ENCODE data around the gene TFDP1. TPM values are rescaled to one million over a fixed set of nuclear protein-coding genes. Genes with fewer than 3 reads are reported as not detected.

TFDP1 gene
- total RNA-seq, 2 donors from 2014 or later: 74.8 to 76.1 TPM

- no peak overlapping the region for H3K4me3 Mint-ChIP-seq
- H3K27me3 Mint-ChIP-seq (ENCODE audit: insufficient read depth): no peaks in the 10 kb centered on the region
- Histone ChIP-seq H3K36me3 (ENCODE audit: control insufficient read depth, insufficient read depth, low read length) (peaks cover 29% of the 10 kb centered on the region), H3K27me3 (ENCODE audit: control insufficient read depth, insufficient read depth, low read length, poor library complexity, severe bottlenecking) (no peaks in the 10 kb centered on the region), H3K4me3 (ENCODE audit: low read length) (no peak overlapping the region), H3K4me1 (ENCODE audit: control insufficient read depth, insufficient read depth, low read length) (no peaks in the 10 kb centered on the region), H3K27ac (ENCODE audit: low read depth, low read length) (peak overlapping the region; percentile 70), H3K9me3 (ENCODE audit: control insufficient read depth, low read length) (no peaks in the 10 kb centered on the region), H3K9ac (ENCODE audit: extremely low read depth, low read length, poor library complexity, severe bottlenecking) (no peak overlapping the region)
- H3K4me1 Mint-ChIP-seq: peaks cover 5% of the 10 kb centered on the region
- 88 to 97% methylated on average over 4 of the region's 5 CpGs for WGBS, 2 experiments (ENCODE audit: insufficient coverage in 1 of 2, insufficient read length in 1 of 2)
- H3K36me3 Mint-ChIP-seq (ENCODE audit: low read depth): peaks cover 39% of the 10 kb centered on the region
- no peak for DNase-seq
- peak overlapping the region; percentile 61 for H3K27ac Mint-ChIP-seq
- no peaks in the 10 kb centered on the region for H3K9me3 Mint-ChIP-seq
- TF ChIP-seq CTCF (conservative IDR thresholded peaks at IDR 0.05): no peak
Observed at GRCh38 chr13:113545455-113545930, 39.1 kb upstream of the TFDP1 start.

- no peaks in the 10 kb centered on the region for H3K27me3 Mint-ChIP-seq (ENCODE audit: insufficient read depth)
- Histone ChIP-seq H3K27me3 (ENCODE audit: control insufficient read depth, insufficient read depth, low read length, poor library complexity, severe bottlenecking) (no peaks in the 10 kb centered on the region), H3K4me3 (ENCODE audit: low read length) (no peak overlapping the region), H3K9me3 (ENCODE audit: control insufficient read depth, low read length) (no peaks in the 10 kb centered on the region), H3K36me3 (ENCODE audit: control insufficient read depth, insufficient read depth, low read length) (peaks cover 33% of the 10 kb centered on the region), H3K27ac (ENCODE audit: low read depth, low read length) (peak overlapping the region; percentile 70), H3K9ac (ENCODE audit: extremely low read depth, low read length, poor library complexity, severe bottlenecking) (no peak overlapping the region), H3K4me1 (ENCODE audit: control insufficient read depth, insufficient read depth, low read length) (no peaks in the 10 kb centered on the region)
- DNase-seq: no peak
- no peak overlapping the region for H3K4me3 Mint-ChIP-seq
- 90 to 95% methylated on average over 13 to 22 of the region's 22 CpGs for WGBS, 2 experiments (ENCODE audit: insufficient coverage in 1 of 2, insufficient read length in 1 of 2)
- peak overlapping the region; percentile 80 for H3K27ac Mint-ChIP-seq
- H3K9me3 Mint-ChIP-seq: no peaks in the 10 kb centered on the region
- peaks cover 5% of the 10 kb centered on the region for H3K4me1 Mint-ChIP-seq
- TF ChIP-seq CTCF (conservative IDR thresholded peaks at IDR 0.05): no peak
- peaks cover 34% of the 10 kb centered on the region for H3K36me3 Mint-ChIP-seq (ENCODE audit: low read depth)
Observed at GRCh38 chr13:113545931-113546516, 38.5 kb upstream of the TFDP1 start.

- Histone ChIP-seq H3K9ac (ENCODE audit: extremely low read depth, low read length, poor library complexity, severe bottlenecking) (no peak overlapping the region), H3K4me1 (ENCODE audit: control insufficient read depth, insufficient read depth, low read length) (no peaks in the 10 kb centered on the region), H3K36me3 (ENCODE audit: control insufficient read depth, insufficient read depth, low read length) (peaks cover 36% of the 10 kb centered on the region), H3K27me3 (ENCODE audit: control insufficient read depth, insufficient read depth, low read length, poor library complexity, severe bottlenecking) (no peaks in the 10 kb centered on the region), H3K4me3 (ENCODE audit: low read length) (no peak overlapping the region), H3K9me3 (ENCODE audit: control insufficient read depth, low read length) (no peaks in the 10 kb centered on the region), H3K27ac (ENCODE audit: low read depth, low read length) (peak overlapping the region; percentile 70)
- Mint-ChIP-seq H3K4me3 (no peak overlapping the region), H3K4me1 (peaks cover 5% of the 10 kb centered on the region), H3K27ac (peak overlapping the region; percentile 64), H3K9me3 (no peaks in the 10 kb centered on the region), H3K36me3 (ENCODE audit: low read depth) (peaks cover 37% of the 10 kb centered on the region), H3K27me3 (ENCODE audit: insufficient read depth) (no peaks in the 10 kb centered on the region)
- no peak for TF ChIP-seq CTCF (conservative IDR thresholded peaks at IDR 0.05)
- DNase-seq: no peak
- WGBS, 2 experiments (ENCODE audit: insufficient coverage in 1 of 2, insufficient read length in 1 of 2): 90 to 91% methylated on average over 4 to 19 of the region's 19 CpGs
Observed at GRCh38 chr13:113546571-113547237, 37.8 kb upstream of the TFDP1 start.
